Measurements from ENCODE around the gene RREB1.

DNA sequence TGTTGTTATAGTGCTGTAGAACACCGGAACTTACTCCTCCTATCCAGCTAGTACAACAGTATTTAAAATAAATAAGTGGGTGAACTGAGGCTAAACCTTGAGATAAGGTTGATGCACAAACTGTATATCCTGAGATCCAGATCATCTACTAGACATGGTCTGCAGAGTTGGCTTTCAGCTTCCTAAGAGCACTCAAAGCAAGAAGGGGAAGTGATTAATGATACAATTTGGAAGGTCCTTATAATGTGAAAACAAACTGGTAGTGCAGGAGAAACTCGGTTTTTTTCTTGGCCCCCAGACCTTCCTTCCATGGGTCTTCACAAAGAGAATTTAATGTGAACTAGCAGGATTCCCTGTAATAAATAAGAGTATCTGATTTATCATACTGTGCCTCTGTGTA, 27.4 kb upstream of the RREB1 start:
- TF ChIP-seq, protein P1, sequence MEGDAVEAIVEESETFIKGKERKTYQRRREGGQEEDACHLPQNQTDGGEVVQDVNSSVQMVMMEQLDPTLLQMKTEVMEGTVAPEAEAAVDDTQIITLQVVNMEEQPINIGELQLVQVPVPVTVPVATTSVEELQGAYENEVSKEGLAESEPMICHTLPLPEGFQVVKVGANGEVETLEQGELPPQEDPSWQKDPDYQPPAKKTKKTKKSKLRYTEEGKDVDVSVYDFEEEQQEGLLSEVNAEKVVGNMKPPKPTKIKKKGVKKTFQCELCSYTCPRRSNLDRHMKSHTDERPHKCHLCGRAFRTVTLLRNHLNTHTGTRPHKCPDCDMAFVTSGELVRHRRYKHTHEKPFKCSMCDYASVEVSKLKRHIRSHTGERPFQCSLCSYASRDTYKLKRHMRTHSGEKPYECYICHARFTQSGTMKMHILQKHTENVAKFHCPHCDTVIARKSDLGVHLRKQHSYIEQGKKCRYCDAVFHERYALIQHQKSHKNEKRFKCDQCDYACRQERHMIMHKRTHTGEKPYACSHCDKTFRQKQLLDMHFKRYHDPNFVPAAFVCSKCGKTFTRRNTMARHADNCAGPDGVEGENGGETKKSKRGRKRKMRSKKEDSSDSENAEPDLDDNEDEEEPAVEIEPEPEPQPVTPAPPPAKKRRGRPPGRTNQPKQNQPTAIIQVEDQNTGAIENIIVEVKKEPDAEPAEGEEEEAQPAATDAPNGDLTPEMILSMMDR (conservative IDR thresholded peaks at IDR 0.05 in 1 of 2, IDR thresholded peaks at IDR 0.05 in 1 of 2; ENCODE audit: extremely low read depth in 1 of 2, insufficient read depth in 1 of 2, low read depth in 1 of 2, low read length in 2 of 2), result no peak
- TF ChIP-seq EZH2 (IDR thresholded peaks at IDR 0.05; ENCODE audit: borderline replicate concordance, low read length), result no peak
